ENCODE measurements around the gene MISP3. TPM values are rescaled to one million over a fixed set of nuclear protein-coding genes. Genes with fewer than 3 reads are reported as not detected.
A peak's percentile ranks its signal among the peaks of the same experiment; 100 is the strongest.

MISP3 gene
- total RNA-seq, 1 donor from 2014 or later, result 3.6 TPM

- Mint-ChIP-seq H3K9me3 (no peaks in the 10 kb centered on the region), H3K4me1 (ENCODE audit: unreplicated experiment) (peaks cover 12% of the 10 kb centered on the region), H3K4me3 (peak overlapping the region; percentile 100), H3K27ac (peak overlapping the region; percentile 92), H3K27me3 (no peaks in the 10 kb centered on the region), H3K36me3 (peaks cover 20% of the 10 kb centered on the region)
- no peak for TF ChIP-seq CTCF (conservative IDR thresholded peaks at IDR 0.05)
- no peak for DNase-seq (ENCODE audit: extremely low spot score, unreplicated experiment)
These were observed 19.4 kb downstream of the MISP3 start for GRCh38 chr19:14091813-14092462.

- H3K4me3 Mint-ChIP-seq, result peak overlapping the region; percentile 70
- TF ChIP-seq CTCF (conservative IDR thresholded peaks at IDR 0.05), result no peak
- H3K36me3 Mint-ChIP-seq, result peaks cover 20% of the 10 kb centered on the region
- H3K9me3 Mint-ChIP-seq, result no peaks in the 10 kb centered on the region
- H3K4me1 Mint-ChIP-seq (ENCODE audit: unreplicated experiment), result peaks cover 12% of the 10 kb centered on the region
- DNase-seq (ENCODE audit: extremely low spot score, unreplicated experiment), result no peak
- no peaks in the 10 kb centered on the region for H3K27me3 Mint-ChIP-seq
- H3K27ac Mint-ChIP-seq, result peak overlapping the region; percentile 72
These were observed 20.7 kb downstream of the MISP3 start for GRCh38 chr19:14093117-14093823.

GRCh38 chr19:14094854-14095253, 22.3 kb downstream of the MISP3 start:
- no peak overlapping the region for H3K4me3 Mint-ChIP-seq
- peaks cover 14% of the 10 kb centered on the region for H3K36me3 Mint-ChIP-seq
- peaks cover 8% of the 10 kb centered on the region for H3K4me1 Mint-ChIP-seq (ENCODE audit: unreplicated experiment)
- no peak overlapping the region for H3K27ac Mint-ChIP-seq
- DNase-seq (ENCODE audit: extremely low spot score, unreplicated experiment), result no peak
- no peaks in the 10 kb centered on the region for H3K9me3 Mint-ChIP-seq
- no peaks in the 10 kb centered on the region for H3K27me3 Mint-ChIP-seq
- no peak for TF ChIP-seq CTCF (conservative IDR thresholded peaks at IDR 0.05)

GRCh38 chr19:14096272-14096992, 23.8 kb downstream of the MISP3 start:
- DNase-seq (ENCODE audit: extremely low spot score, unreplicated experiment), result no peak
- no peak for TF ChIP-seq CTCF (conservative IDR thresholded peaks at IDR 0.05)
- H3K4me3 Mint-ChIP-seq, result no peak overlapping the region
- H3K9me3 Mint-ChIP-seq, result no peaks in the 10 kb centered on the region
- no peak overlapping the region for H3K27ac Mint-ChIP-seq
- H3K27me3 Mint-ChIP-seq, result no peaks in the 10 kb centered on the region
- peaks cover 16% of the 10 kb centered on the region for H3K36me3 Mint-ChIP-seq
- peaks cover 7% of the 10 kb centered on the region for H3K4me1 Mint-ChIP-seq (ENCODE audit: unreplicated experiment)

- Mint-ChIP-seq H3K27ac (no peak overlapping the region), H3K36me3 (peaks cover 14% of the 10 kb centered on the region), H3K4me3 (no peak overlapping the region), H3K4me1 (ENCODE audit: unreplicated experiment) (no peaks in the 10 kb centered on the region), H3K27me3 (no peaks in the 10 kb centered on the region), H3K9me3 (no peaks in the 10 kb centered on the region)
- TF ChIP-seq CTCF (conservative IDR thresholded peaks at IDR 0.05), result peak; percentile 14
- DNase-seq (ENCODE audit: extremely low spot score, unreplicated experiment), result no peak
These were observed 25.1 kb downstream of the MISP3 start for GRCh38 chr19:14097532-14098151.

Data from type B pancreatic cell (in vitro differentiated cells).